Immature natural killer cell (primary cell): Measurements from ENCODE around the gene NEK11. TPM values are rescaled to one million over a fixed set of nuclear protein-coding genes. Genes with fewer than 3 reads are reported as not detected.

Experiments
- DNase-seq, 3 donors: peaks; one replicate each; pipeline ENCODE4 v3.0.0; 2022; ENCODE audit warnings: mixed read lengths in 1 of 3
- H3K27ac Mint-ChIP-seq, 6 donors: one replicate each; pipeline ENCODE4 v1.8.0; 2020; ENCODE audit warnings: mixed read lengths in 6 of 6, mild to moderate bottlenecking in 5 of 6, inconsistent platforms in 4 of 6, moderate library complexity in 3 of 6
- H3K27me3 Mint-ChIP-seq, 3 donors: one replicate each; pipeline ENCODE4 v1.8.0; 2020 to 2021; ENCODE audit warnings: low read depth in 3 of 3, mild to moderate bottlenecking in 3 of 3, mixed read lengths in 3 of 3, moderate library complexity in 3 of 3, inconsistent platforms in 1 of 3
- H3K36me3 Mint-ChIP-seq, 3 donors: one replicate each; pipeline ENCODE4 v1.8.0; 2020; ENCODE audit warnings: mixed read lengths in 3 of 3, inconsistent platforms in 2 of 3, mild to moderate bottlenecking in 2 of 3
- H3K4me1 Mint-ChIP-seq, 2 donors: one replicate each; pipeline ENCODE4 v1.8.0; 2020; ENCODE audit warnings: inconsistent platforms in 2 of 2, mild to moderate bottlenecking in 2 of 2, mixed read lengths in 2 of 2, moderate library complexity in 1 of 2
- H3K4me3 Mint-ChIP-seq, 5 donors: one replicate each; pipeline ENCODE4 v1.8.0; 2020; ENCODE audit warnings: mild to moderate bottlenecking in 5 of 5, mixed read lengths in 5 of 5, inconsistent platforms in 3 of 5, moderate library complexity in 3 of 5
- H3K9me3 Mint-ChIP-seq, 6 donors: one replicate each; pipeline ENCODE4 v1.8.0; 2020; ENCODE audit warnings: mild to moderate bottlenecking in 6 of 6, mixed read lengths in 6 of 6, inconsistent platforms in 4 of 6, moderate library complexity in 3 of 6
- polyA plus RNA-seq, 3 donors: library from polyadenylated mRNA; unstranded; fragments of 300-500 nt; fragmentation: Illumina TruSeq; gene quantifications; one replicate each; pipeline ENCODE4 v1.2.3, GENCODE V29; 2021

Gene NEK11
- polyA plus RNA-seq, 3 donors from 2014 or later = 0.41 to 0.47 TPM; not detected in 1

DNA sequence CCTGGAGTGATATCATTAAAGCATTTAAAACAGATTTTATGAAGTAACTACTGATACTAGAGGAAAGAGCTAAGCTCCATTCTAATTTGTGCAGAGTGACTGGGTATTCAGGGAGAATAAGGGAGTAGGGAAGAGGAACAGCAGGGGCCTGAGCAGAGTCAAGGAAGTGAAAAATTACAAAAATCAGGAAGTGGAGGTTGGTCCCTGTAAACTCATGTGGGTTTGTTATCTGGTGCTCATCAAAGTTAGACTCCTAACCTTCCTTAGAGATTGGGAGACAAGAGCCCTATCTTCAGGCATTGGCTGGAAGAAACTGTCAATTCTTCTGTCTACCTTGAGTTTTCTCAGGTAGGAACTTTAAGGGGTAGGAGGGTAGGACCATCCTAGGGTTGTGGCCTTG is 82.5 kb downstream of the NEK11 start:
- Mint-ChIP-seq H3K27ac (peak overlapping the region in 1 of 6 donors; percentile 22), H3K27me3 (peaks cover 0 to 3% (median 1%) of the 10 kb centered on the region in 3 donors), H3K4me1 (no peaks in the 10 kb centered on the region), H3K9me3 (no peaks in the 10 kb centered on the region), H3K36me3 (no peaks in the 10 kb centered on the region), H3K4me3 (no peak overlapping the region)
- no peak for DNase-seq

DNA sequence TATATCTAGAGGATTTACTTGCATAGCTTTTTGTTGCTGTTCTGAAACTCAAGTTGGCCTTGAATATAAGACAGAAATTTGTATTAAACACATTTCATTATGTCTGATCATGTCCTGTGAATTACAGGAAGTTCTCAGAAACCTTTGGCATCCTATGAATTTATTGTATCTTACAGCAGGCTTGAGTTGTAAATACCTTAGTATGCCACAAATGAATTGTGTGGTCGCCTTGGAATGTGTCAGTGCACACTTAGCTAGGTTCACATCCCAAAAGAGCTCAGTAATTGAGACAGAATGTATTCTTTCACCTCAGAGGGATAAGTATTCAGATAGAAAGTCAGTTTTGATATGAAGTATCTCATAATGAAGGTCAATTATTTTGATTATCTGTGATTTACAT is 83.4 kb downstream of the NEK11 start:
- no peak for DNase-seq
- no peak overlapping the region for H3K4me3 Mint-ChIP-seq
- no peak overlapping the region for H3K27ac Mint-ChIP-seq
- no peaks in the 10 kb centered on the region for H3K9me3 Mint-ChIP-seq
- H3K36me3 Mint-ChIP-seq = no peaks in the 10 kb centered on the region
- H3K4me1 Mint-ChIP-seq = no peaks in the 10 kb centered on the region
- H3K27me3 Mint-ChIP-seq = peaks cover 0 to 2% (median 1%) of the 10 kb centered on the region in 3 donors

DNA sequence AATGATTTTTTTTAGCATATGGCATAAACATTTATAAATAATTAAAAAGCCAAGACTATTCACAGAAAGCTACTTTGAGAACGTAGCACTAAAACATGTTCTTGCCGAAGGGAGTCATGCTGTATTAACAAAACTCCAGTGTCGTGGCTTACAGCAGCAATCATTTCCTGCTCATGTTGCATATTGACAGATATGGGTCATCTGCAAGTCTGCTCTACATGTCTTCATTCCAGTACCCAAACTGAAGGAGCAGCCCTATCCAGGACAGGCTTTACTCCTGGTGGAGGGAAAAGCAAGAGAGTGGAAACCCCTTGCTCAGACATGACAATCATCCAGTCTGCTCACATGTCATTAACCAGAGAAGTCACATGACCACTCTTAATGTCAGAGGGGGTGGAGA is 87.6 kb downstream of the NEK11 start:
- no peak for DNase-seq
- Mint-ChIP-seq H3K9me3 (peaks cover 0 to 6% (median 0%) of the 10 kb centered on the region in 6 donors), H3K27me3 (peaks cover 0 to 7% (median 4%) of the 10 kb centered on the region in 3 donors), H3K4me3 (no peak overlapping the region), H3K27ac (no peak overlapping the region), H3K36me3 (no peaks in the 10 kb centered on the region), H3K4me1 (no peaks in the 10 kb centered on the region)

- no peak overlapping the region for H3K27ac Mint-ChIP-seq
- H3K4me1 Mint-ChIP-seq = no peaks in the 10 kb centered on the region
- no peak for DNase-seq
- H3K36me3 Mint-ChIP-seq = peaks cover 4 to 18% (median 4%) of the 10 kb centered on the region in 3 donors
- H3K9me3 Mint-ChIP-seq = peaks cover 3 to 13% (median 6%) of the 10 kb centered on the region in 6 donors
- H3K4me3 Mint-ChIP-seq = no peak overlapping the region
- no peaks in the 10 kb centered on the region for H3K27me3 Mint-ChIP-seq
Observed at GRCh38 chr3:131125684-131126083, 99.0 kb downstream of the NEK11 start.

DNA sequence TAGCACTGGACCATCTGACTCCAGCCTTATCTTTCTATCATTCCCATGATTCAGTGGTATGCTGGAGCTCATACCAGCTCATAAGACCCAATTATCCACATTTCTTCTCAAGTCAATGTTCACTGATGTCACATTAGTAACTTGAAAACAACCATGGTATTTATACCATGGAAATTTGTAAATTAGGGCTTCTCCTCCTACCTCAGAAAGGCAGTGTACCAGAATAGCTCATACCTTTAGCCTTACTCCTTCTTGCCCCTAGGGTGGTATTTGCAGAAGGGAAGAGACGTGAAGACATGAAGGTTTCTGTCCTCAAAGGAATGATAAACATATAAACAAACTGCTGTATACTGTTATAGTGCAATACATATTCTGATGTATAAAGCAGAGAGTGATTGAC is 114.2 kb downstream of the NEK11 start:
- Mint-ChIP-seq H3K4me3 (no peak overlapping the region), H3K4me1 (no peaks in the 10 kb centered on the region), H3K36me3 (peaks cover 0 to 9% (median 7%) of the 10 kb centered on the region in 3 donors), H3K27ac (no peak overlapping the region), H3K9me3 (peaks cover 0 to 2% (median 0%) of the 10 kb centered on the region in 6 donors), H3K27me3 (peaks cover 0 to 2% (median 0%) of the 10 kb centered on the region in 3 donors)
- DNase-seq = no peak

- peaks cover 0 to 2% (median 0%) of the 10 kb centered on the region in 6 donors for H3K9me3 Mint-ChIP-seq
Observed at GRCh38 chr3:131141770-131142169, 115.1 kb downstream of the NEK11 start.

GRCh38 chr3:131142580-131142979 is 115.9 kb downstream of the NEK11 start:
- H3K27me3 Mint-ChIP-seq = peaks cover 0 to 2% (median 0%) of the 10 kb centered on the region in 3 donors
- H3K4me3 Mint-ChIP-seq = no peak overlapping the region
- peaks cover 0 to 9% (median 7%) of the 10 kb centered on the region in 3 donors for H3K36me3 Mint-ChIP-seq
- no peaks in the 10 kb centered on the region for H3K4me1 Mint-ChIP-seq
- H3K27ac Mint-ChIP-seq = no peak overlapping the region
- H3K9me3 Mint-ChIP-seq = peaks cover 0 to 2% (median 0%) of the 10 kb centered on the region in 6 donors
- DNase-seq = no peak

More at GRCh38 chr3:131141770-131142169, 115.1 kb downstream of the NEK11 start:
- Mint-ChIP-seq H3K36me3 (peaks cover 0 to 9% (median 7%) of the 10 kb centered on the region in 3 donors), H3K4me3 (no peak overlapping the region), H3K27ac (no peak overlapping the region), H3K4me1 (no peaks in the 10 kb centered on the region), H3K27me3 (peaks cover 0 to 2% (median 0%) of the 10 kb centered on the region in 3 donors)
- no peak for DNase-seq

- peaks cover 0 to 9% (median 6%) of the 10 kb centered on the region in 3 donors for H3K36me3 Mint-ChIP-seq
- H3K4me3 Mint-ChIP-seq = no peak overlapping the region
- peaks cover 0 to 2% (median 0%) of the 10 kb centered on the region in 6 donors for H3K9me3 Mint-ChIP-seq
- H3K4me1 Mint-ChIP-seq = no peaks in the 10 kb centered on the region
- peaks cover 0 to 2% (median 0%) of the 10 kb centered on the region in 3 donors for H3K27me3 Mint-ChIP-seq
- H3K27ac Mint-ChIP-seq = no peak overlapping the region
- no peak for DNase-seq
Observed at GRCh38 chr3:131143802-131144201, 117.1 kb downstream of the NEK11 start.

DNA sequence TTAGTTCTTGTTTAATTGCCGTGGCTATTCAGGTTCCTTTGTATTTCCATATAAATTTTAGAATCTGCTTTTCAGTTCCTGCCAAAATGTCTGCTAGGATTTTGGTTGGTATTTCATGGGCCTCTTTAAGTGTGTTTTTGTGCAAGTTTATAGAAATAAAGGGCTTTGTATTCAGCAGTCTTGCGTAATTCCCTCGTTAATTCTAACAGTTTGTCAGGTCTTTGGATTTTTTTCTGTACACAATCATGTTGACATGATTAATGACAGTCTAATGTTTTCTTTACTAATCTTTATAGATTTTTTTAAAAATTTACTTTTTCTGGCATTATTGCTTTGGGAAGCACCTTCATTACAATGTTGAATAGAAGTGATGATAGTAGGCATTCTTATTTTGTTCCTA is 120.9 kb downstream of the NEK11 start:
- peaks cover 0 to 8% (median 0%) of the 10 kb centered on the region in 3 donors for H3K36me3 Mint-ChIP-seq
- H3K9me3 Mint-ChIP-seq = peaks cover 0 to 3% (median 0%) of the 10 kb centered on the region in 6 donors
- no peak overlapping the region for H3K4me3 Mint-ChIP-seq
- H3K4me1 Mint-ChIP-seq = no peaks in the 10 kb centered on the region
- H3K27me3 Mint-ChIP-seq = no peaks in the 10 kb centered on the region
- H3K27ac Mint-ChIP-seq = no peak overlapping the region
- no peak for DNase-seq

GRCh38 chr3:131158434-131158833 is 131.8 kb downstream of the NEK11 start:
- peaks cover 0 to 1% (median 0%) of the 10 kb centered on the region in 3 donors for H3K27me3 Mint-ChIP-seq
- no peak overlapping the region for H3K27ac Mint-ChIP-seq
- H3K4me3 Mint-ChIP-seq = no peak overlapping the region
- H3K36me3 Mint-ChIP-seq = no peaks in the 10 kb centered on the region
- DNase-seq = no peak
- H3K4me1 Mint-ChIP-seq = peaks cover 0 to 4% of the 10 kb centered on the region in 2 donors
- no peaks in the 10 kb centered on the region for H3K9me3 Mint-ChIP-seq

GRCh38 chr3:131162516-131162915 is 135.8 kb downstream of the NEK11 start:
- Mint-ChIP-seq H3K36me3 (peaks cover 0 to 3% (median 0%) of the 10 kb centered on the region in 3 donors), H3K27me3 (peaks cover 0 to 3% (median 0%) of the 10 kb centered on the region in 3 donors), H3K27ac (no peak overlapping the region), H3K4me3 (no peak overlapping the region), H3K9me3 (no peaks in the 10 kb centered on the region), H3K4me1 (no peaks in the 10 kb centered on the region)
- DNase-seq = no peak

- no peak overlapping the region for H3K4me3 Mint-ChIP-seq
- H3K27ac Mint-ChIP-seq = no peak overlapping the region
- DNase-seq = no peak
Observed at GRCh38 chr3:131167867-131168266, 141.2 kb downstream of the NEK11 start.

DNA sequence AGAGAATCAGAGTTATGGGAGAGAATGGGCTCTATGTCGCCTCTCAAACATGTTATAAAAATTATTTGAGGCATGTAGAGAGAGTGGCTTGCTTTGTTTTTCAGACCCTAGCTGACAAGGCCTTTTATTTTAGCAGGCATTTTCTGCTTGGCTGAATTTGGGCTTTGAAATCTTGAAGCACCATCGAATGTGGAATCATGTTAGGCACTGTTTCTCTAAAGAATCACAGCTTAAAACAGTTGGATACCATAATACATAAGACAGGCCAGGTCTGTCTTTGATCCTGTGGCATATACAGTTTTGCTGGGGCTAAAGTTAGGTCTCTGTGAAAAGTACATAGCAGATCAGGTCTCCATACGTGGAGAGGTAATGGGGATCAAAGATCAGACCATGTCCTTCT is 142.7 kb downstream of the NEK11 start:
- Mint-ChIP-seq H3K36me3 (peaks cover 0 to 4% (median 3%) of the 10 kb centered on the region in 3 donors), H3K27me3 (peaks cover 0 to 2% (median 0%) of the 10 kb centered on the region in 3 donors), H3K4me1 (peaks cover 20 to 30% of the 10 kb centered on the region in 2 donors), H3K9me3 (no peaks in the 10 kb centered on the region), H3K4me3 (no peak overlapping the region), H3K27ac (no peak overlapping the region)
- DNase-seq = no peak

More at GRCh38 chr3:131167867-131168266, 141.2 kb downstream of the NEK11 start:
- H3K27me3 Mint-ChIP-seq = peaks cover 0 to 2% (median 0%) of the 10 kb centered on the region in 3 donors
- peaks cover 5 to 15% of the 10 kb centered on the region in 2 donors for H3K4me1 Mint-ChIP-seq
- H3K36me3 Mint-ChIP-seq = peaks cover 0 to 4% (median 3%) of the 10 kb centered on the region in 3 donors
- H3K9me3 Mint-ChIP-seq = no peaks in the 10 kb centered on the region

DNA sequence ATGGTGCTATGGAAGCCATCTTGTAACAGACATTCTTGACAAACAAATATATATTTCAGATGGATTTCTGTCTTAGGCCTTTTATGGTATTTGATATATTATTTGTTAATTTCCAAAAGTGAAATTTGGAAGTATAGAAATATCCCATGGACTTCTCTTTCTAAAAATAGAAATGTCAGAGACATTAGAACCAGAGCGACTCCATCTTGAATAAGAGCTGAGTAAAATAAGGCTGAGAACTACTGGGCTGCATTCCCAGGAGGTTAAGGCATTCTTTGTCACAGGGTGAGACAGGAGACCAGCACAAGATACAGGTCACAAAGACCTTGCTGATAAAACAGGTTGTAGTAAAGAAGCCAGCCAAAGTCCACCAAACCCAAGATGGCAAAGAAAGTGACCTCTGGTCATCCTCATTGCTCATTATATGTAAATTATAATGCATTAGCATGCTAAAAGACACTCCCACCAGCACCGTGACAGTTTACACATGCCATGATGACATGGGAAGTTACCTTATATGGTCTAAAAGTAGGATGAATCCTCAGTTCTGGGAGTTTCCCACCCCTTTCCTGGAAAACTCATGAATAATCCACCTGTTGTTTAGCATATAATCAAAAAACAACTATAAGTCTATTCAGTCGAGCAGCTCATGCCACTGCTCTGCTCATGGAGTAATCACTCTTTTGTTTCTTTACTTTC is 146.0 kb downstream of the NEK11 start:
- Mint-ChIP-seq H3K27ac (peak overlapping the region in 3 of 6 donors; percentile 67 to 90 (median 82)), H3K4me3 (peak overlapping the region; percentile 9 to 42 (median 12))
- no peak for DNase-seq

More for the DNA sequence above, 146.0 kb downstream of the NEK11 start:
- Mint-ChIP-seq H3K9me3 (no peaks in the 10 kb centered on the region), H3K27me3 (no peaks in the 10 kb centered on the region), H3K4me1 (peaks cover 36 to 52% of the 10 kb centered on the region in 2 donors), H3K36me3 (peaks cover 0 to 4% (median 0%) of the 10 kb centered on the region in 3 donors)
